ENCODE measurements around the gene UNKL. TPM values are rescaled to one million over a fixed set of nuclear protein-coding genes. Genes with fewer than 3 reads are reported as not detected.

Gene UNKL
- total and polyA plus RNA-seq, 2 experiments from 2014 or later: 6.1 to 13.0 TPM

- TF ChIP-seq EZH2 (IDR thresholded peaks at IDR 0.05; ENCODE audit: insufficient read depth, poor library complexity, severe bottlenecking) (no peak), EZH2phosphoT487 (IDR thresholded peaks at IDR 0.05; ENCODE audit: insufficient read depth, low read depth) (no peak)
- no peaks in the 10 kb centered on the region for H3F3A ChIP-seq (ENCODE audit: insufficient read depth)
- H3K4me2 ChIP-seq (ENCODE audit: unreplicated experiment): no peak overlapping the region
- no peaks in the 10 kb centered on the region for H3K9me2 ChIP-seq (ENCODE audit: insufficient read depth)
- H3K27ac ChIP-seq: no peak overlapping the region
- no peaks in the 10 kb centered on the region; the same call in 1 of the 2 replicates for H3K27me3 ChIP-seq (replicated peaks; ENCODE audit: insufficient read depth)
- WGBS, 2 experiments (ENCODE audit: low coverage in 1 of 2, low lambda C conversion rate in 2 of 2, missing lambda C conversion rate in 2 of 2): 84 to 85% methylated on average over 33 to 35 of the region's 36 CpGs
- H3K4me1 ChIP-seq (ENCODE audit: insufficient read depth): no peaks in the 10 kb centered on the region
- in situ Hi-C loops (cut with MboI): no loop called here
- no peak overlapping the region for H3K9ac ChIP-seq
- no peaks in the 10 kb centered on the region for H3K9me3 ChIP-seq (ENCODE audit: low read depth)
- no peaks in the 10 kb centered on the region for H3K36me3 ChIP-seq (ENCODE audit: low read depth)
- no peaks in the 10 kb centered on the region for H3K79me2 ChIP-seq (ENCODE audit: insufficient read depth)
- no peaks in the 10 kb centered on the region for H4K20me1 ChIP-seq (ENCODE audit: insufficient read depth)
- no peak overlapping the region for H3K4me3 ChIP-seq
- H2AFZ ChIP-seq: no peak overlapping the region
- no peak for DNase-seq
These were observed 73.6 kb downstream of the UNKL start for GRCh38 chr16:1340730-1341494.

DNA sequence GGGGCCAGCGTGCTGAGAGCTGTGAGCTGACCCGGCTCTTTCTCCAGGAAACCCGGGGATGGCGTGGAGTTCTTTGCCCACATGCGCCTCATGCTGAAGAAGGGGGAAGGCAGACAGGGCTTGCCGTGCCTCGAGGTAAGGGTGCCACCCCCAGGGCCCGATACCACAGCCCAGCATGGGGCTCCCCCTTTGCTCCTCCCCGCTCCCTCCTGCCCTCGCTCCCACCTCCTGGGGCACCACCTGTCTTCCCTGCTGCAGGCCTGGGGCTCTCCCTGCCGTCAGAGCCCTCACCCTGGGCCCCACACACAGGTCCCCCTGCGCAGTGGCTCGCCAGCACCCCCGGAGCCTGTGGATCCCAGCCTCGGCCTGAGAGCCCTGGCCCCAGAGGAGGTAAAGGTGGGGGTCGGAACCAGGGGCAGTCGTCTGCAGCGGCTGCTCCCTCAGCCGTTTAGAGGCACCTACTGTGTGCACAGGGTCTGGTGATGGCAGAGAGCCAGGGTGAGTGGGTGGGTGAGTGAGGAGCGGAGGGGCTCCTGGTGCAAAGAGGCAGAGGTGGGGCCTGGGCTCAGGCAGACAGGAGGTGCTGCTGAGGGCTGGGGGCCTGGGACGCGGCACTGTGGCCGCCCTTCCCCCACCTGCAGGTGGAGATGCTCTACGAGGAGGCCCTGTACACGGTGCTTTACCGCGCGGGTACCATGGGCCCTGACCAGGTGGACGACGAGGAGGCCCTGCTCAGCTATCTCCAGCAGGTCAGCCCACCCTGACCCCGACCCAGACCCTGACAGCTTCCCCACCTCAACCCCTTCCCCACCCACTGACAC lies 75.4 kb downstream of the UNKL start:
- in situ Hi-C loops (cut with MboI): no loop called here
- Histone ChIP-seq H3F3A (ENCODE audit: insufficient read depth) (no peaks in the 10 kb centered on the region), H3K36me3 (ENCODE audit: low read depth) (no peaks in the 10 kb centered on the region), H3K27me3 (replicated peaks; ENCODE audit: insufficient read depth) (peaks cover 16% of the 10 kb centered on the region), H3K9me2 (ENCODE audit: insufficient read depth) (no peaks in the 10 kb centered on the region), H3K4me2 (ENCODE audit: unreplicated experiment) (no peak overlapping the region), H3K4me3 (no peak overlapping the region), H3K9me3 (ENCODE audit: low read depth) (no peaks in the 10 kb centered on the region), H2AFZ (no peak overlapping the region), H4K20me1 (ENCODE audit: insufficient read depth) (no peaks in the 10 kb centered on the region), H3K79me2 (ENCODE audit: insufficient read depth) (no peaks in the 10 kb centered on the region), H3K4me1 (ENCODE audit: insufficient read depth) (no peaks in the 10 kb centered on the region), H3K9ac (no peak overlapping the region), H3K27ac (no peak overlapping the region)
- no peak for TF ChIP-seq EZH2phosphoT487 (IDR thresholded peaks at IDR 0.05; ENCODE audit: insufficient read depth, low read depth)
- TF ChIP-seq EZH2 (IDR thresholded peaks at IDR 0.05; ENCODE audit: insufficient read depth, poor library complexity, severe bottlenecking): no peak
- WGBS, 2 experiments (ENCODE audit: low coverage in 1 of 2, low lambda C conversion rate in 2 of 2, missing lambda C conversion rate in 2 of 2): 65 to 67% methylated on average over 20 to 31 of the region's 31 CpGs
- DNase-seq: no peak

DNA sequence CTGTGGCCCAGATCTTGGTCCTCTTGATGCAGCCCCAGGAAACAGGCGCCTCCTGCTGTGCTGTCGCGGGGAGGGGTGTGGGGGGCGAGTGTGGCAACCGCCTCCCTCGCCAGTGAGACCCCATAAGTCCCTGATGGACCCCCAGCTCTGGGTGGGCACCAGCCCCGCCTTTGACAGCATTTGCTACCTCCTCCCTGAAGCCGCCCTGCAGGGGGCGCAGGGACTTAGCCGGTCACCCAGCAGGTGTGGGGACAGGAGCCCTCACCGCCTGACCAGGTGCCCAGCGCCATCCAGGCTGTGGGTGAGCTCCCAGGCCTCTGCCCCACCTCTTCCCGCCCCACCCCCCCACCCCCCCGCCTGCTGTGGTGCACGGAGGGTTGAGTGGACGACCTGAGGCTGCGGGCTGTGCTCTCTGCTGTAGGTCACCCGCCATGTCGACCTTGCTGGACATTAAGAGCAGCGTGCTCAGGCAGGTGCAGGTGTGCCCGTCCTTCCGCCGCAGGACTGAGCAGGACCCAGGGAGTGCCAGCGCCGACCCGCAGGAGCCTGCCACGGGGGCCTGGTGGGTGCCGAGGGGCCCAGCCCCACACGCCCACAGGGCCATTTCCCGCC lies 76.3 kb downstream of the UNKL start:
- no peak for TF ChIP-seq EZH2 (IDR thresholded peaks at IDR 0.05; ENCODE audit: insufficient read depth, poor library complexity, severe bottlenecking)
- TF ChIP-seq EZH2phosphoT487 (IDR thresholded peaks at IDR 0.05; ENCODE audit: insufficient read depth, low read depth): no peak
- Histone ChIP-seq H3K4me2 (ENCODE audit: unreplicated experiment) (no peak overlapping the region), H3K36me3 (ENCODE audit: low read depth) (no peaks in the 10 kb centered on the region), H4K20me1 (ENCODE audit: insufficient read depth) (no peaks in the 10 kb centered on the region), H3K27me3 (replicated peaks; ENCODE audit: insufficient read depth) (peaks cover 21% of the 10 kb centered on the region), H3F3A (ENCODE audit: insufficient read depth) (no peaks in the 10 kb centered on the region), H3K27ac (no peak overlapping the region), H3K9ac (no peak overlapping the region), H3K9me3 (ENCODE audit: low read depth) (no peaks in the 10 kb centered on the region), H3K4me1 (ENCODE audit: insufficient read depth) (no peaks in the 10 kb centered on the region), H3K4me3 (no peak overlapping the region), H3K79me2 (ENCODE audit: insufficient read depth) (no peaks in the 10 kb centered on the region), H3K9me2 (ENCODE audit: insufficient read depth) (no peaks in the 10 kb centered on the region), H2AFZ (no peak overlapping the region)
- in situ Hi-C loops (cut with MboI): no loop called here
- no peak for DNase-seq
- WGBS, 2 experiments (ENCODE audit: low coverage in 1 of 2, low lambda C conversion rate in 2 of 2, missing lambda C conversion rate in 2 of 2): 65 to 71% methylated on average over 18 to 28 of the region's 30 CpGs

DNA sequence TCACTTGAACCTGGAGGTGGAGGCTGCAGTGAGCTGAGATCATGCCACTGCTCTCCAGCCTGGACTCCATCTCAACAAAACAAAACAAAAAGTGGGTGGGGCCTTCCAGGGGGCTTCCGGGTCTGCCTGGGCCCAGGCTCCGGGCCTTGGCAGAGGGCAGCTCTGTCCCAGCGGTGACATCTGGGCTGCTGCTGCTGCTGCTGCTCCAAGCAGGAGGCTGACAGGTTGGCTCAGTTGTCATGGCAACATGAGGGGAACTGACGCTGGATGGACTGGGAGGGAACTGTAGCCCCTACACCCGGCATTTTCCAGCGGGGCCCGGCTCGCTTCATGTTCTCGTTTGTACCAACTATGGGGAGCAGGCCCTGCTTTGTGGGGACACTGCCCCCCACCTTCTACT lies 77.0 kb downstream of the UNKL start:
- H3F3A ChIP-seq (ENCODE audit: insufficient read depth): no peaks in the 10 kb centered on the region
- H3K4me1 ChIP-seq (ENCODE audit: insufficient read depth): no peaks in the 10 kb centered on the region
- peaks cover 28% of the 10 kb centered on the region for H3K27me3 ChIP-seq (replicated peaks; ENCODE audit: insufficient read depth)
- no peak overlapping the region for H3K27ac ChIP-seq
- H3K4me3 ChIP-seq: no peak overlapping the region
- H3K9ac ChIP-seq: no peak overlapping the region
- no peak overlapping the region for H3K4me2 ChIP-seq (ENCODE audit: unreplicated experiment)
- no peaks in the 10 kb centered on the region for H4K20me1 ChIP-seq (ENCODE audit: insufficient read depth)
- H3K9me3 ChIP-seq (ENCODE audit: low read depth): no peaks in the 10 kb centered on the region
- no peak for DNase-seq
- 16 to 19% methylated on average over 9 of the region's 9 CpGs for WGBS, 2 experiments (ENCODE audit: low coverage in 1 of 2, low lambda C conversion rate in 2 of 2, missing lambda C conversion rate in 2 of 2)
- H2AFZ ChIP-seq: no peak overlapping the region
- no peak for TF ChIP-seq EZH2phosphoT487 (IDR thresholded peaks at IDR 0.05; ENCODE audit: insufficient read depth, low read depth)
- TF ChIP-seq EZH2 (IDR thresholded peaks at IDR 0.05; ENCODE audit: insufficient read depth, poor library complexity, severe bottlenecking): no peak
- no peaks in the 10 kb centered on the region for H3K9me2 ChIP-seq (ENCODE audit: insufficient read depth)
- no peaks in the 10 kb centered on the region for H3K36me3 ChIP-seq (ENCODE audit: low read depth)
- in situ Hi-C loops (cut with MboI): no loop called here
- H3K79me2 ChIP-seq (ENCODE audit: insufficient read depth): no peaks in the 10 kb centered on the region

Measured in GM23248 (cell line).